ENCODE measurements around the gene TMEM161A.

The TMEM161A gene

DNA sequence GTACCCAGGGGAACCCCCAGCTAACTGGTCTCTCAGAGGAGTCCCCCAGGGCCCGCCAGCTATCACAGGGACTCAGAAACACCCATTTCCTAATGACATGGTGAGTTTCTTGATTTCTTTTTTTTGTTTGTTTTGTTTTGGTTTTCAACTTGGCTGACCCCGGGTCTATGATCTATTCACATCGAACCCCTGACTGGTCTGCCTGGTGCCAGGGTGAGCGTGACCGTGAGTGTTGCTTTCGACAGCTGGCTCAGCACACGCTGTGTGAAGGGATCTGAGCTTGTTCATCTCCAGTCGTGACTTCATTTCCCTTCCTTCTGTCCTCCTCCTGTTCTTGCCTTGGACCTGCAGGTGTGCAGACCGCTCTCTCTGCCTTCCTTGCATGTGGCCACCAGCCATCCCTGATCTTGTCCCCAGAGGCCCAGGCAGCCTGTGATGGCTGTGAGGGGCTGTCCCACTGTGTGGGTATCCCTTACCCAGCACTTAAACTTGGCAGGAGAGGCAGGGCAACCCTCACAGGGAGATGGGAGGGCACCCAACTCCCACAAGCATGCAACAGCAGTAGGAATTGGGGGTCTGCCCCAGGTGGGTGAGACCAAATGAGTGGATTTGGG, 26.2 kb downstream of the TMEM161A start:
- Histone ChIP-seq H3K4me2 (ENCODE audit: low read length) (no peak overlapping the region), H4K8ac (ENCODE audit: low read depth, low read length) (no peak overlapping the region), H3K79me1 (ENCODE audit: low read length) (no peaks in the 10 kb centered on the region), H3K9ac (ENCODE audit: low read length) (no peak overlapping the region), H3K23ac (ENCODE audit: low read length) (peak overlapping the region; percentile 43), H4K12ac (ENCODE audit: low read depth, low read length) (no peak overlapping the region), H3K4me3 (ENCODE audit: low read depth, low read length) (peak overlapping the region; percentile 46), H3K14ac (ENCODE audit: low read length) (no peak overlapping the region), H4K91ac (ENCODE audit: low read depth, low read length) (no peak overlapping the region), H3K18ac (ENCODE audit: low read length) (no peak overlapping the region), H3K9me3 (ENCODE audit: insufficient read depth, low read depth, low read length) (peaks cover 2% of the 10 kb centered on the region), H2BK5ac (ENCODE audit: low read depth, low read length, poor library complexity) (no peak overlapping the region), H2BK12ac (ENCODE audit: low read length) (no peak overlapping the region), H2AK5ac (ENCODE audit: low read length) (no peak overlapping the region), H3K79me2 (ENCODE audit: control insufficient read depth, insufficient read depth, low read length, poor library complexity) (no peaks in the 10 kb centered on the region), H2BK120ac (ENCODE audit: insufficient read depth, low read length, poor library complexity) (no peak overlapping the region), H3K36me3 (ENCODE audit: control insufficient read depth in 1 of 2, insufficient read depth in 2 of 2, low read length in 2 of 2) (no peaks in the 10 kb centered on the region), H3K27me3 (ENCODE audit: insufficient read depth, low read length) (no peaks in the 10 kb centered on the region), H3K27ac (ENCODE audit: low read depth, low read length) (no peak overlapping the region), H3K4ac (ENCODE audit: low read depth, low read length) (no peak overlapping the region), H2AFZ (ENCODE audit: insufficient read depth, low read length, poor library complexity) (no peak overlapping the region), H3K4me1 (ENCODE audit: control insufficient read depth in 1 of 2, insufficient read depth in 2 of 2, low read length in 2 of 2) (no peaks in the 10 kb centered on the region)
- no peak for DNase-seq
- WGBS (ENCODE audit: extremely low coverage, insufficient coverage, insufficient read length): no CpG with 5 or more reads among the region's 9 CpGs

- Histone ChIP-seq H3K4me3 (ENCODE audit: low read depth, low read length) (no peak overlapping the region), H4K12ac (ENCODE audit: low read depth, low read length) (no peak overlapping the region), H3K14ac (ENCODE audit: low read length) (no peak overlapping the region), H3K36me3 (ENCODE audit: control insufficient read depth in 1 of 2, insufficient read depth in 2 of 2, low read length in 2 of 2) (no peaks in the 10 kb centered on the region), H2AFZ (ENCODE audit: insufficient read depth, low read length, poor library complexity) (no peak overlapping the region), H3K18ac (ENCODE audit: low read length) (no peak overlapping the region), H3K79me2 (ENCODE audit: control insufficient read depth, insufficient read depth, low read length, poor library complexity) (no peaks in the 10 kb centered on the region), H3K79me1 (ENCODE audit: low read length) (no peaks in the 10 kb centered on the region), H3K27me3 (ENCODE audit: insufficient read depth, low read length) (no peaks in the 10 kb centered on the region), H3K9me3 (ENCODE audit: insufficient read depth, low read depth, low read length) (peaks cover 2% of the 10 kb centered on the region), H2BK120ac (ENCODE audit: insufficient read depth, low read length, poor library complexity) (no peak overlapping the region), H3K27ac (ENCODE audit: low read depth, low read length) (no peak overlapping the region), H3K4me1 (ENCODE audit: control insufficient read depth in 1 of 2, insufficient read depth in 2 of 2, low read length in 2 of 2) (peaks cover 0 to under 1% of the 10 kb centered on the region in 2 experiments), H2AK5ac (ENCODE audit: low read length) (no peak overlapping the region), H3K9ac (ENCODE audit: low read length) (peak overlapping the region; percentile 53), H2BK5ac (ENCODE audit: low read depth, low read length, poor library complexity) (no peak overlapping the region), H4K8ac (ENCODE audit: low read depth, low read length) (no peak overlapping the region), H3K4ac (ENCODE audit: low read depth, low read length) (no peak overlapping the region), H3K4me2 (ENCODE audit: low read length) (no peak overlapping the region), H2BK12ac (ENCODE audit: low read length) (no peak overlapping the region), H4K91ac (ENCODE audit: low read depth, low read length) (no peak overlapping the region), H3K23ac (ENCODE audit: low read length) (no peak overlapping the region)
- no CpG with 5 or more reads among the region's 15 CpGs for WGBS (ENCODE audit: extremely low coverage, insufficient coverage, insufficient read length)
- DNase-seq: no peak
Measured at GRCh38 chr19:19111136-19111835, 27.0 kb downstream of the TMEM161A start.

DNA sequence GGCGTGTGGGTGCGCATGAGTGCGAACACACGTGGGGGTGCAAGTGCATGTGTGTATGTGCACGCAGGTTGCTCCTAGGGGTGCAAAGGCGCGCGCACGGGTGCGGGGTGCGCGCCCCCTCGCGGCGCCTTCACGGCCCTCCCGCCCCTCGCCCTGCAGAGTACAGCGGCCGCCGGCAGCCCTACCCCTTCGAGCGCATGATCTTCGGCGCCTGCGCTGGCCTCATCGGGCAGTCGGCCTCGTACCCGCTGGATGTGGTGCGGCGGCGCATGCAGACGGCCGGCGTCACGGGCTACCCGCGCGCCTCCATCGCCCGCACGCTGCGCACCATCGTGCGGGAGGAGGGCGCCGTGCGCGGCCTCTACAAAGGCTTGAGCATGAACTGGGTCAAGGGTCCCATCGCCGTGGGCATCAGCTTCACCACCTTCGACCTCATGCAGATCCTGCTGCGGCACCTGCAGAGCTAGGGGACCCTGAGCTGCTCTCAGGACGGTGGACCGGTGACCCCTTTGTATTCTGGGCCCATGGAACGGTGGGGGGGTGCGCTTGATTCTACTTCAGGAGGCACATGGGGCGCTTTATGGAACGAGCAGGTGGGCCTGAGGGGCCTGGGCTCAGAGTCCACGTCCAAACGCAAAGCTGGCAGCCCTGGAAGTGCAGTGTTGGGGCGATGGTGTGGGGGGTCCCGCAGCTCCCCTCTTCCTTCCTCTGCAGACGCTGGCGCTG, 27.7 kb downstream of the TMEM161A start:
- no peak overlapping the region for H4K8ac ChIP-seq (ENCODE audit: low read depth, low read length)
- H3K4me3 ChIP-seq (ENCODE audit: low read depth, low read length): no peak overlapping the region
- DNase-seq: peak; percentile 75 to 83
- no CpG with 5 or more reads among the region's 66 CpGs for WGBS (ENCODE audit: extremely low coverage, insufficient coverage, insufficient read length)
- no peak overlapping the region for H2BK5ac ChIP-seq (ENCODE audit: low read depth, low read length, poor library complexity)
- no peaks in the 10 kb centered on the region for H3K27me3 ChIP-seq (ENCODE audit: insufficient read depth, low read length)
- H3K4me1 ChIP-seq (ENCODE audit: control insufficient read depth in 1 of 2, insufficient read depth in 2 of 2, low read length in 2 of 2): peaks cover 3 to 6% of the 10 kb centered on the region in 2 experiments
- H2BK120ac ChIP-seq (ENCODE audit: insufficient read depth, low read length, poor library complexity): no peak overlapping the region
- H3K27ac ChIP-seq (ENCODE audit: low read depth, low read length): no peak overlapping the region
- peaks cover 2% of the 10 kb centered on the region for H3K9me3 ChIP-seq (ENCODE audit: insufficient read depth, low read depth, low read length)
- H2AFZ ChIP-seq (ENCODE audit: insufficient read depth, low read length, poor library complexity): no peak overlapping the region
- no peak overlapping the region for H3K23ac ChIP-seq (ENCODE audit: low read length)
- no peak overlapping the region for H3K4ac ChIP-seq (ENCODE audit: low read depth, low read length)
- no peaks in the 10 kb centered on the region for H3K79me2 ChIP-seq (ENCODE audit: control insufficient read depth, insufficient read depth, low read length, poor library complexity)
- no peak overlapping the region for H4K12ac ChIP-seq (ENCODE audit: low read depth, low read length)
- no peak overlapping the region for H2AK5ac ChIP-seq (ENCODE audit: low read length)
- H2BK12ac ChIP-seq (ENCODE audit: low read length): no peak overlapping the region
- no peak overlapping the region for H3K14ac ChIP-seq (ENCODE audit: low read length)
- no peak overlapping the region for H4K91ac ChIP-seq (ENCODE audit: low read depth, low read length)
- H3K4me2 ChIP-seq (ENCODE audit: low read length): peak overlapping the region; percentile 5
- H3K18ac ChIP-seq (ENCODE audit: low read length): no peak overlapping the region
- no peaks in the 10 kb centered on the region for H3K79me1 ChIP-seq (ENCODE audit: low read length)
- no peaks in the 10 kb centered on the region for H3K36me3 ChIP-seq (ENCODE audit: control insufficient read depth in 1 of 2, insufficient read depth in 2 of 2, low read length in 2 of 2)
- H3K9ac ChIP-seq (ENCODE audit: low read length): no peak overlapping the region

DNA sequence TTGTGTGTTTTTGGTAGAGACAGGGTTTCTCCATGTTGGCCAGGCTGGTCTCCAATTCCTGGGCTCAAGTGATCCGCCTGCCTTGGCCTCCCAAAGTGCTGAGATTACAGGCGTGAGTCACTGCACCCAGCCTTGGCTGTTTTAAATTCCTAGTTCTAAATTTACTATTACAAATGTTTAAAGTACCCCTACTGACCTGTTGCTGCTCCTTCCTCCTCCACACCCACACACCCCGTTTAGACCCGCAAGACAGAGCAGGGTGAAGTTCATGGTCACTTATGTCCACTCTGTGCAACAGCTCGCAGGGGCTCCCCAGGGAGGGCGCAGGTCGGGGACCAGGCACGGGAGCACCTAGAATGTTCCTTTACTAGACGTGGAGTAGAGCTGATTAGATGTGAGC, 28.7 kb downstream of the TMEM161A start:
- Histone ChIP-seq H4K8ac (ENCODE audit: low read depth, low read length) (no peak overlapping the region), H3K4ac (ENCODE audit: low read depth, low read length) (no peak overlapping the region), H2BK12ac (ENCODE audit: low read length) (no peak overlapping the region), H3K36me3 (ENCODE audit: control insufficient read depth in 1 of 2, insufficient read depth in 2 of 2, low read length in 2 of 2) (no peaks in the 10 kb centered on the region), H2BK120ac (ENCODE audit: insufficient read depth, low read length, poor library complexity) (no peak overlapping the region), H2BK5ac (ENCODE audit: low read depth, low read length, poor library complexity) (no peak overlapping the region), H3K18ac (ENCODE audit: low read length) (no peak overlapping the region), H3K4me3 (ENCODE audit: low read depth, low read length) (no peak overlapping the region), H3K23ac (ENCODE audit: low read length) (no peak overlapping the region), H2AFZ (ENCODE audit: insufficient read depth, low read length, poor library complexity) (no peak overlapping the region), H3K4me1 (ENCODE audit: control insufficient read depth in 1 of 2, insufficient read depth in 2 of 2, low read length in 2 of 2) (peaks cover 3 to 14% of the 10 kb centered on the region in 2 experiments), H4K91ac (ENCODE audit: low read depth, low read length) (no peak overlapping the region), H3K4me2 (ENCODE audit: low read length) (no peak overlapping the region), H3K79me2 (ENCODE audit: control insufficient read depth, insufficient read depth, low read length, poor library complexity) (peaks cover 2% of the 10 kb centered on the region), H3K9me3 (ENCODE audit: insufficient read depth, low read depth, low read length) (peaks cover 2% of the 10 kb centered on the region), H3K27me3 (ENCODE audit: insufficient read depth, low read length) (no peaks in the 10 kb centered on the region), H3K27ac (ENCODE audit: low read depth, low read length) (no peak overlapping the region), H4K12ac (ENCODE audit: low read depth, low read length) (no peak overlapping the region), H3K79me1 (ENCODE audit: low read length) (peaks cover 2% of the 10 kb centered on the region), H3K9ac (ENCODE audit: low read length) (no peak overlapping the region), H2AK5ac (ENCODE audit: low read length) (no peak overlapping the region), H3K14ac (ENCODE audit: low read length) (no peak overlapping the region)
- no CpG with 5 or more reads among the region's 9 CpGs for WGBS (ENCODE audit: extremely low coverage, insufficient coverage, insufficient read length)
- peak; percentile 33 to 54 for DNase-seq
